GM19025 (cell line): ENCODE data around the gene TARBP2.
"Not testable (repeated sequence)": the region's sequence is repeated elsewhere in the genome, so short reads cannot be mapped to it uniquely, and the experiment has no call there.

ENCODE experiments used
- ATAC-seq: cut with Tn5 transposase; IDR thresholded peaks from one replicate; pipeline ENCODE4 v1.9.1; 2021; ENCODE audit warnings: mild to moderate bottlenecking, low read depth, moderate library complexity; ENCODE audit not compliant: unreplicated experiment

TARBP2 gene

GRCh38 chr12:53550131-53550530 lies 49.0 kb downstream of the TARBP2 start:
- not testable (repeated sequence) for ATAC-seq

GRCh38 chr12:53550595-53550994 lies 49.5 kb downstream of the TARBP2 start:
- ATAC-seq: no peak

GRCh38 chr12:53551889-53552291 lies 50.8 kb downstream of the TARBP2 start:
- ATAC-seq: no peak

GRCh38 chr12:53552361-53553327 lies 51.6 kb downstream of the TARBP2 start:
- no peak for ATAC-seq
